ENCODE data around the gene PEAR1.

PEAR1 gene

DNA sequence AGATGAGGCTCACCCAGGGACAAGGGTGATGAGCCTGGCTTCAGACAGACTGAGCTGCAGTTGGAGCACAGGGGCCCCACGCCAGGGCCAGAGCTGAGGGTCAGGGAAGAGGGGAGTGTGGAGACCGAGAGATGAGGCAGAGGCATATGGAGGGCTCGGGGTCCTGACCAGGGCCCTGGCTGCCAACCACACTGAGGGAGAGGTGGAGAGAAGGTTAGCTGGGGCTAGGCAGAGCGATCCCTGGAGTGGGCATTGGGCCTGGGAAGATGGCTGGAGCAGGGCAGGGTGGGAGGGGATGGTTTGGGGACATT is 8.0 kb downstream of the PEAR1 start:
- no peak for DNase-seq (ENCODE audit: low read depth)
- in situ Hi-C loops (cut with HindIII; ENCODE audit: low sequenced_read_pairs), result no loop called here
- TF ChIP-seq, protein P1, sequence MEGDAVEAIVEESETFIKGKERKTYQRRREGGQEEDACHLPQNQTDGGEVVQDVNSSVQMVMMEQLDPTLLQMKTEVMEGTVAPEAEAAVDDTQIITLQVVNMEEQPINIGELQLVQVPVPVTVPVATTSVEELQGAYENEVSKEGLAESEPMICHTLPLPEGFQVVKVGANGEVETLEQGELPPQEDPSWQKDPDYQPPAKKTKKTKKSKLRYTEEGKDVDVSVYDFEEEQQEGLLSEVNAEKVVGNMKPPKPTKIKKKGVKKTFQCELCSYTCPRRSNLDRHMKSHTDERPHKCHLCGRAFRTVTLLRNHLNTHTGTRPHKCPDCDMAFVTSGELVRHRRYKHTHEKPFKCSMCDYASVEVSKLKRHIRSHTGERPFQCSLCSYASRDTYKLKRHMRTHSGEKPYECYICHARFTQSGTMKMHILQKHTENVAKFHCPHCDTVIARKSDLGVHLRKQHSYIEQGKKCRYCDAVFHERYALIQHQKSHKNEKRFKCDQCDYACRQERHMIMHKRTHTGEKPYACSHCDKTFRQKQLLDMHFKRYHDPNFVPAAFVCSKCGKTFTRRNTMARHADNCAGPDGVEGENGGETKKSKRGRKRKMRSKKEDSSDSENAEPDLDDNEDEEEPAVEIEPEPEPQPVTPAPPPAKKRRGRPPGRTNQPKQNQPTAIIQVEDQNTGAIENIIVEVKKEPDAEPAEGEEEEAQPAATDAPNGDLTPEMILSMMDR (IDR thresholded peaks at IDR 0.05; ENCODE audit: low read depth, low read length, missing control alignments), result no peak
- no peak overlapping the region for H3K4me3 ChIP-seq (ENCODE audit: low read depth, low read length)

DNA sequence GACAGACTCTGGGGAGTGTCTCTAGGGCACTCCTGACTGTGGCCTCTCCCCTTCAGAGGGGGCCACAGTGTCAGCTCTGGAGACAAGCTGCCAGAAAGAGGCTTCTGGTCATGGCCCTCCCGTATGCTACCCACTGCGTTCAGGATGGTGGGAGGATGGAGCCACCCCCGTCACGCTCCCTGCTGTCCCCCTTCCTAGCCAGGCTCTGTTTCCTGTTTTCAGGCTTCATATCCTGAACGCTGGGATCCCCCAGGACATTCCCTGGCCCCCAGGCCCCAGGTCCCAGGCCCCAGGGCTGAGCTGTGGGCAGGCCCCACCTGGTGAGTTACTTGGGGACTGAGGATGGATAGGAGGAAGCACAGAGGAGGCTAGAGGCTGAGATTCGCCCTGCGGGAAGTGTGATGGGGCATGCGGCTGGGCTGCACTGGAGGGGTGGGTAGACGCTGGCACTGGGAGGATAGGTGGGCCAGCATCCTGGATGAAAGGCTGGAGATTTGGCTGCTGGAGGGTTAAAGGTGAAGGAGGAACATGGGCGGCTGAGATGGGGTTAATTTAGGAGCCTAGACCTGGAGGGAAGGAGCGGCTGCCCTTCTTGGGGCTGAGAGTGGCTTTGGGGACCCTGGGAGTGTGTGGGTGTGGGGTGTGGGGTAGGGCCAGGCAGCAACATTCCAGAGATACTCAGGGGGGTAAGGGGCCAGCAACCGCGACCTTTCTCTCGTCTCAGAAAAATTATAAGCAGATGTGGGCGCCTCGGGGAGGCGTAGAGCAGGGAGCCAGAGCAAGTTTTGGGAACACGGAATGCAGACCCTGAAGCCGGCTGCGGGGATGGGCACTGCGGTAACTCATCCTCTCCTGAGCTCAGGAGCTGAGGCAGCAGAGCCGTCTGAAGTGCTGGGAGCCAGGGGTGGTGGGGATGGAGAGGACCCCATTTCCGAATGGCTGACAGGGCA is 8.7 kb downstream of the PEAR1 start:
- DNase-seq (ENCODE audit: low read depth), result no peak
- TF ChIP-seq, protein P1 (IDR thresholded peaks at IDR 0.05; ENCODE audit: low read depth, low read length, missing control alignments), result no peak
- in situ Hi-C loops (cut with HindIII; ENCODE audit: low sequenced_read_pairs), result no loop called here
- no peak overlapping the region for H3K4me3 ChIP-seq (ENCODE audit: low read depth, low read length)

DNA sequence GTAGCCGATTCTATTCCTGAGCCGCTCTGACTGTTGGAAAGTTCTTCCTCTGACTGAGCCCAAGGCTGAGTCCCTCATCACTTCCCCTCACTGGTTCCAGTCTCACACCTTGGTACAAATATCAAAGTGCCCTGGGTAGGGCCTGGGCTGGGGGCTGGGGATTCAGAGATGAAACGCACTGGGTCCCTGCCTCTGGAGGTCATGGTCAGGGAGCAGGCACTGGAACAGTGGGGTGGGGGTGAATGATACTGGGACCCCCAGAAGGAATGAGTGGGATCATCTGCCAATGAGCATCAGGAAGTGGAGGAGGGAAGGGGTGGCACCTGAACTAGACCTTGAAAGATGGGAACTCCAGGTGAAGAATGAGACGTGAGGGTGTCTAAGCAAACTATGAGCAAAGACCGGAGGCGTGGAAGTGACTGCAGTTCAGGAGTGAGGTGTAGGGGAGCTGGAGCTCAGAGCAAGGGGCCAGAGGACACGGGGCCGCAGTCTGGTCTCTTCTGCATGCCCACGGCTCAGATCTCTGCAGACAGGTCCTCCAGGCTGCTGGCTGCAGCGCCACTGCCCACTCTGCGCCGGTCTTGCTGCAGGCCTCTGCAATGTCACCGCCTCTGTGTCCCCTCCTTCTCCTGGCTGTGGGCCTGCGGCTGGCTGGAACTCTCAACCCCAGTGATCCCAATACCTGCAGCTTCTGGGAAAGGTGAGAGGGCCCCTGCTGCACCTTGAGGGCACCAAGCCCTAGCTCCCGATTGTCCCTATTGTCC is 10.0 kb downstream of the PEAR1 start:
- no peak overlapping the region for H3K4me3 ChIP-seq (ENCODE audit: low read depth, low read length)
- TF ChIP-seq, protein P1 (IDR thresholded peaks at IDR 0.05; ENCODE audit: low read depth, low read length, missing control alignments), result no peak
- in situ Hi-C loops (cut with HindIII; ENCODE audit: low sequenced_read_pairs), result no loop called here
- DNase-seq (ENCODE audit: low read depth), result no peak

DNA sequence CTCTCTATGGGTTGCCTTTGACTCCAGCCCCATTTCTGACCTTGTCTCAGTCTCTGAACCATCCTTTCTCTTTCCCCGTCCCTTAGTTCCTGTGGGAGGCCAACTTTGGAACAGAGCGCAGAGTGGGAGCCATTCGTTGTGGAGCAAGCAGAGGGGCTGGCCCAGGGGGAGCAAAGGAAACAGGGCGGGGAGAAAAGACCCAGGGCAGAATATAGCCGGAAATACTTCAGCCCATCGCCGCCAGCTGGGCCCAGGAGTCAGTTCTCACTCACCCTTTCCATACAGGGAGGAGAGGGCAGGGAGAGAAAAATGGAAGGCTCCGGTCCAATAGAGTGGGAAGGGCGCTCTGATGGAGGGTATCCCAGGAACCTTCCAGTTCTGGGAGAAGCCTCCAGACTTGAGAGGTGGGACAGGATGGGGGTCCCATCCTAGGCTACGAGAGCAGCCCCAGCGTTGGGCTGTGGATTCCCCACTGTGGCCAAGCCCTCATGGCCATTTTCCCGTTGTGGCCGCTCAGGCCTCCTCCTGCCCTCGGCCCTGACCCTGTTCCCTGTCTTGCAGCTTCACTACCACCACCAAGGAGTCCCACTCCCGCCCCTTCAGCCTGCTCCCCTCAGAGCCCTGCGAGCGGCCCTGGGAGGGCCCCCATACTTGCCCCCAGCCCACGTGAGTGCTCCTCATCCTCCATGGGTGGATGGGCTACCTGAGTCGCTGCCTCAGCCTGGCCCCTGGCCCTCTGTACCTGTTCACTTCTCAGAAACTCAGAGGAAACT is 10.9 kb downstream of the PEAR1 start:
- H3K4me3 ChIP-seq (ENCODE audit: low read depth, low read length), result no peak overlapping the region
- TF ChIP-seq, protein P1 (IDR thresholded peaks at IDR 0.05; ENCODE audit: low read depth, low read length, missing control alignments), result no peak
- no peak for DNase-seq (ENCODE audit: low read depth)
- in situ Hi-C loops (cut with HindIII; ENCODE audit: low sequenced_read_pairs), result no loop called here

DNA sequence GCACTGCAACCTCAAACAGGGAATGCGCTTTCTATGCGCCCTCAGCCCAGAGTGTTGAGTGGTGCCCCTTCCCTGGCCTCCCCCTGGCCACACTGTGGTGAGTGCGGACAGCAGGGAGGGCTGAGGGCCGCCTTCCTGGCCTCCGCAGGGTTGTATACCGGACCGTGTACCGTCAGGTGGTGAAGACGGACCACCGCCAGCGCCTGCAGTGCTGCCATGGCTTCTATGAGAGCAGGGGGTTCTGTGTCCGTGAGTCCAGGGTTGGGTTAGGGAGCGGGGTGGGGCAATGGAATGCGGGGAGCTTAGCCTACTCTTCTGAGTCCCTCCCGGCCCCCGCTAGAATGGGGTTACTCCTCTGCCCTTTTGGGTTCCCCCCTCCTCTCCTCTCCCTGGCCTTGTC is 11.7 kb downstream of the PEAR1 start:
- TF ChIP-seq, protein P1 (IDR thresholded peaks at IDR 0.05; ENCODE audit: low read depth, low read length, missing control alignments), result no peak
- no peak overlapping the region for H3K4me3 ChIP-seq (ENCODE audit: low read depth, low read length)
- in situ Hi-C loops (cut with HindIII; ENCODE audit: low sequenced_read_pairs), result no loop called here
- no peak for DNase-seq (ENCODE audit: low read depth)

DNA sequence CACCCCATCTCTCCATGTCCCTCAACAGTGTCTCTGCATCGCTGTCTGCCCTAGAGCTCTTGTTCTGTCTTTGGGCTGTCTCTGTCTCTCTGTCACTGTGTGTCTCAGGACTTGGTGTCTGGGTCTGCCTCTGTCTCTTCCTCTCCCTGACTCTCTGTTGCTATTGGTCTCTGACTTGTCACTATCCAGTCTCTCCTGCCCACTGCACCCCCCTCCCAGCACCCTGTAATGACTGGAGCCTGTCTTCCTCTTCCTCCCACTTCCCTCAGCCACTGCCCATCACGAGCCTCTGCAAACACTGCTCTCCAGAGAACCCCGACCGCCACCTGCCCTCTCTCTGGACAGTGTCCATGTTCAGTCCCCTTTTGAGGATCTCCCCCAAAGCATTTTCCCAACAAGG is 12.1 kb downstream of the PEAR1 start:
- H3K4me3 ChIP-seq (ENCODE audit: low read depth, low read length), result no peak overlapping the region
- DNase-seq (ENCODE audit: low read depth), result no peak
- TF ChIP-seq, protein P1 (IDR thresholded peaks at IDR 0.05; ENCODE audit: low read depth, low read length, missing control alignments), result no peak
- in situ Hi-C loops (cut with HindIII; ENCODE audit: low sequenced_read_pairs), result no loop called here

All from astrocyte of the cerebellum (primary cell).